ENCODE results near the gene IL20RA. TPM values are rescaled to one million over a fixed set of nuclear protein-coding genes. Genes with fewer than 3 reads are reported as not detected.

IL20RA gene
- total RNA-seq, 4 donors from 2014 or later: 0.88 to 6.4 (median 4.3) TPM

DNA sequence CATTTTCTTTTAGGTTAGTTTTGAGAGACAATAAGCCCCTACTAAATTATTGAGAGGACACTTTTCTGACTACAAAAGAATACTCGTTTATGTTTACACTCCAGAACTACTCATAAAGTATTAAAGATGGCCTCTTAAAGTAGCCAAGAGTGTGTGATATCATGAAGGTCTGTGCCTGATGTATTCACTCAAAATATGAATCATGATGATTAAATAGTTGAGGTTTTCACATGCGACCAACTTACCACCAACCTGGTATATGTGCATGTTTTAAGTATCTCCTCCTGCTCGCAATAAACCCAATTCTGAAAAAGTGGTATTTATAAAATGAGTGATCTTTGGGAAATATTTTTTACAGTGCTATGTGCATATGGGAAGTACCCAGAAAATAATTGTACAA is 43.9 kb downstream of the IL20RA start:
- DNase-seq: no peak
- TF ChIP-seq POLR2A (IDR thresholded peaks at IDR 0.05): no peak
- TF ChIP-seq CTCF (IDR thresholded peaks at IDR 0.05): no peak
- Histone ChIP-seq H3K36me3 (no peaks in the 10 kb centered on the region), H3K27ac (no peak overlapping the region), H3K4me1 (no peaks in the 10 kb centered on the region), H3K27me3 (no peaks in the 10 kb centered on the region), H3K4me3 (no peak overlapping the region), H3K9me3 (no peaks in the 10 kb centered on the region)
- intact Hi-C loops (cut with DNase I; ENCODE audit: low total_unique reads): no loop called here

DNA sequence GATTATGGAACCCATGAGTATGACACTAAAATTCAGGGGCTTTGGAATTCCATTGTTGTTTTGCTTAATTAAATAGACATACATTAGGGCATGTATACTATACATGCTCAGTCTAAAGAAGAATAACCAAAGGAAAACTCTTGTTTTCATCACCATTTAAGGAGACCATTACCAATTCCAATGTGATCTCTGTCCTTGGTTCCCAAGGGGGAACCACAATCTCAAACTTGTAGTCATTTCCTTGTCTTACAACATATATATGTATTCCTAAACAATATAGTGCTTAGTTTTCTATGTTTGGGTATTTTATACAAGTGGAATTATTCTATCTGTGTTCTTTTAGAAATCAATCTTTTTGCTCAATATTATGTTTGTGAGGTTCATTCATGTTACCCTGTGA is 49.2 kb downstream of the IL20RA start:
- peaks cover 0 to 4% of the 10 kb centered on the region in 2 donors for H3K27me3 ChIP-seq
- no peaks in the 10 kb centered on the region for H3K36me3 ChIP-seq
- H3K4me3 ChIP-seq: no peak overlapping the region
- no peak for TF ChIP-seq CTCF (IDR thresholded peaks at IDR 0.05)
- no peak for TF ChIP-seq POLR2A (IDR thresholded peaks at IDR 0.05)
- H3K4me1 ChIP-seq: no peaks in the 10 kb centered on the region
- intact Hi-C loops (cut with DNase I; ENCODE audit: low total_unique reads): no loop called here
- no peak for DNase-seq
- no peaks in the 10 kb centered on the region for H3K9me3 ChIP-seq
- H3K27ac ChIP-seq: no peak overlapping the region

DNA sequence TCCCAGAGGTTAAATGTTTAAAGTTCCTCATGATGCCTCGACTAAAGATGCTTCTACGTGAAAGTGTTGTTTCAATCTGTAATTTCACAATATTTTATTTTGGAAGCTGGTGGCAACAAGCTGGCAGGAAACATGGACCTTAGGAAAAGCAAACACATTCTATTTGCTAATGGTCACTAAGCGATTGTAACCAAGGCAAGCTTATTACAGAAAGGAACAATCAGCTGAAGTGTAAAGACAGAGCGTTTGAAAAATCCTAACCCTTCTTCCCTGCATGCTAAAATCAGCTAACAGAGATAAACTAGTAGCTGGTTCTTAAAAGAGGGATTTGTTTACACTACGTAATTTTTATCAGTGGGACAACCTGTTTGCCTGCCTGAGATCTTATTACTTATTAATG is 50.0 kb downstream of the IL20RA start:
- Histone ChIP-seq H3K36me3 (no peaks in the 10 kb centered on the region), H3K27ac (no peak overlapping the region), H3K4me1 (no peaks in the 10 kb centered on the region), H3K27me3 (peaks cover 0 to 5% of the 10 kb centered on the region in 2 donors), H3K9me3 (no peaks in the 10 kb centered on the region), H3K4me3 (no peak overlapping the region)
- intact Hi-C loops (cut with DNase I; ENCODE audit: low total_unique reads): no loop called here
- DNase-seq: no peak
- no peak for TF ChIP-seq POLR2A (IDR thresholded peaks at IDR 0.05)
- TF ChIP-seq CTCF (IDR thresholded peaks at IDR 0.05): no peak

DNA sequence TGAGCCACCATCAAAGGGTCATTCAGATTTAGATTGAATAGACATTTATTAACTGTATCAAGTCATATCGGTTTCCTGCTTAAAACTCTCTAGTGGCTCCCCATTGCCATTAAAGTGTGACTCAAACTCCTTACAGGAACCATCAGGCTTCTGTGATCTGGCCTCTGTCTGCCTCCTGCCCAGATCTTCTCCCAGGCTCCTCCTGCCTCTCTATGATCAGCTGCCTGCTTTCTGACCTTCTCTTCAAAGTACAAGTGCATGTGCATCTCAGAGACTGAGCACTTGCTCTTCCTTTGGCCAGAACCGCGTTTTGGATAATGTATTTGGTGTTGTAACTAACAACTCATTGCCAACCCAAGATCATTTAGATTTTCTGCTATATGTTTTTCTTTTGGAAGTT is 52.7 kb downstream of the IL20RA start:
- intact Hi-C loops (cut with DNase I; ENCODE audit: low total_unique reads): no loop called here
- peaks cover 0 to 5% of the 10 kb centered on the region in 2 donors for H3K27me3 ChIP-seq
- no peak overlapping the region for H3K27ac ChIP-seq
- TF ChIP-seq CTCF (IDR thresholded peaks at IDR 0.05) (no peak), POLR2A (IDR thresholded peaks at IDR 0.05) (no peak)
- H3K9me3 ChIP-seq: no peaks in the 10 kb centered on the region
- no peak for DNase-seq
- H3K4me1 ChIP-seq: no peaks in the 10 kb centered on the region
- H3K4me3 ChIP-seq: no peak overlapping the region
- H3K36me3 ChIP-seq: no peaks in the 10 kb centered on the region

- Histone ChIP-seq H3K36me3 (no peaks in the 10 kb centered on the region), H3K4me3 (no peak overlapping the region), H3K4me1 (no peaks in the 10 kb centered on the region), H3K27ac (no peak overlapping the region), H3K27me3 (peaks cover 0 to 5% of the 10 kb centered on the region in 2 donors), H3K9me3 (no peaks in the 10 kb centered on the region)
- intact Hi-C loops (cut with DNase I; ENCODE audit: low total_unique reads): no loop called here
- TF ChIP-seq POLR2A (IDR thresholded peaks at IDR 0.05): no peak
- TF ChIP-seq CTCF (IDR thresholded peaks at IDR 0.05): no peak
- no peak for DNase-seq
Observed at GRCh38 chr6:136991646-136992045, 53.1 kb downstream of the IL20RA start.
